Lower leg skin (tissue), 3 donors: Measurements from ENCODE around the gene LIMD2.

Experiments
- CTCF ChIP-seq, 3 donors: fragments of 450-650 bp; IDR thresholded peaks; one replicate each; pipeline ENCODE4 v1.5.1; 2016; ENCODE audit warnings: antibody characterized with exemption in 3 of 3, mild to moderate bottlenecking in 3 of 3, moderate library complexity in 2 of 3
- POLR2A ChIP-seq, 2 donors: fragments of 450-650 bp; IDR thresholded peaks; one replicate each; pipeline ENCODE4 v1.6.1; 2016 to 2017; ENCODE audit warnings: antibody characterized with exemption in 2 of 2, mild to moderate bottlenecking in 1 of 2, moderate library complexity in 1 of 2

- TF ChIP-seq CTCF (IDR thresholded peaks at IDR 0.05) = no peak
- TF ChIP-seq POLR2A (IDR thresholded peaks at IDR 0.05) = no peak
Observed at GRCh38 chr17:63679214-63679613, 20.7 kb downstream of the LIMD2 start.
